NCI-H774 (cell line): ENCODE measurements around the gene C5orf24.
"Not testable (repeated sequence)": the region's sequence is repeated elsewhere in the genome, so short reads cannot be mapped to it uniquely, and the experiment has no call there.

Source experiments
- DNase-seq: peaks from one replicate; lab custom pipeline; 2025; lab: John Stamatoyannopoulos, UW

Gene C5orf24

DNA sequence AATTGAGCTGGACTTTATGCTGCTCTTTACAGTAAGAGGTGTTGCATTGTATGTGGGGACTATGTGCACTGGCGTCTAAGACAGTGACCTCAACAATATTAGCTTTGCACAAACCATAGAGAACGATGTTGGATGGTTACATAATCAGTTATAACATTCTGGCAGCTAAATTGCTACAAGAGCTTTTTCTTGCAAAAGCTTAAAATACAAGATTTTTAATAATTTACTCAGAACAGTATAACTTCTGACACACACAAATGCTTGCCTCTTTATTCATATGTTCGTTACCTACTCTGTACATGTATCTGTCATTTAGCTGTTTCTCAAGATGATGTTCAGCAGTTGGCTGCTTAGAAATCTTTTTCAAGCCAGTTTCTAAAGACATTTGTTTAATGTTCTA, 11.6 kb downstream of the C5orf24 start:
- DNase-seq: no peak

DNA sequence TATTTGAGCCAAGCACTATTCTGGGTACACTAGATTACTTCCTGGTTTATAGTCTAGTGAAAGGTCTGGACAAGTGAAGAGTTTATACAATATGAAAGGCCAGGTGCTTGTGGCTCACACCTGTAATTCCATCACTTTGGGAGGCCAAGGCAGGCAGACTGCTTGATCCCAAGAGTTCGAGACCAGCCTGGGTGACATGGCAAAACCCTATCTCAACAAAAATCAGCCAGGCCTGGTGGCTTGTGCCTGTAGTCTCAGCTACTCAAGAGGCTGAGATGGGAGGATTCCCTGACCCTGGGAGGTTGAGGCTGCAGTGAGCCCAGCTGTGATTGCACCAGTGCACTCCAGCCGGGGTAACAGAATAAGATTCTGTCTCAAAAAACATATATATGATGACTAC, 18.9 kb downstream of the C5orf24 start:
- DNase-seq: no peak

DNA sequence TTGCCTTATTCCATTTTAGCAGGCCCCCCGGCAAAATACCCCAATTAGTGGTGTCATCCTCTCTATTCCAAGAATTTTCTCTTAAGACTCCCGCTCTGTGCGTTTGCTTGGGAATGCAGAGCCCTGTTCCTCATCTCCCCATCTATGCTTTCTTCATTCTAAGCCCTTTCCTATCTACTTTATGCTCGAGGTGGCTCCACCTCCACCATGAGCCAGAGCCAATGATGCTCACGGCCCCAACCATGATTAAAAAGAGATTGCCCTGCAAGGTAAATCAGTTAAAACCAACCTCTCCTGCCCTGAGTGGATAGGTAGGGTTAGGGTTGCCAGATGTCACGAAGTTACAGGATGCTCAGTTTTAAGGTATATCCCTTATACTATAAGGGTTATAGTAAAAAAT, 27.7 kb downstream of the C5orf24 start:
- DNase-seq: no peak

DNA sequence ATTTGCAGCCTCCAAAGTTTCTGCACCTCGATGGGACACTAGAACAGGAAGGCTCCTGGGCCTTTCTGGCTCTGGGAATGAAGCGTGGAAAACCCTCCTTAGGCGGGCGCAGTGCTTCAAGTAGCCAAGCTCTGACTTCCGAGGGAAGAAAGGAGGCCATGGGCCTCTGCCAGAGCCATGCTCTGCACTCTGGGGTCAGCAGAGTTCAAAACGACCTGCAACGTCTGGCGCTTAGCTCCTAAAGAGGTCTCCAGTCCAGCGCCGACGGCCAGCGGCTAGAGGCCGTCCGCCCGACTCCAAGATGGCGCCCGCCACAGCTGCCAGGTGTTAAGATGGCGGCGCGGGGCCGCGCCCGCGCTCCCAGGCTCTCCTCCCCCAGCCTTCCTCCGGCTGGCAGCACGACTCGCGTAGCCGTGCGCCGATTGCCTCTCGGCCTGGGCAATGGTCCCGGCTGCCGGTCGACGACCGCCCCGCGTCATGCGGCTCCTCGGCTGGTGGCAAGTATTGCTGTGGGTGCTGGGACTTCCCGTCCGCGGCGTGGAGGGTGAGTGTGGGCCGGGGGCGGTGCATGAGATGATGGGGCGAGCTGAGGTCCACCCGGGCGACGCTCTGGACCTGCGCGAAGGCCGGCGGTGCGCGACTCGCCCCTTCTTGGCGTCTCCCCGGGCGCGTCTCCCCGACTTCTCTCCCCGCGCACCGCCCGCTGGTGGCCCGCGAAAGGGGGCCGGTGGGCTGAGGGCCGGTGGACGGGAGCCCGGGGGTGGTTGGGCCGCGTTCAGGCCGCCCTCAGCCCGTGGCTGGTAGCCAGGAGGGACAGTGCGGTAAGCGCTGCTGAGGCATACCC, 28.4 kb downstream of the C5orf24 start, which contains the start of gene TXNDC15:
Gene TXNDC15, plus strand, starts transcription at position 385 of the 844 bp plus-strand sequence. Its CDS starts 57 bp downstream, at position 442.
- DNase-seq: peak; percentile 81

DNA sequence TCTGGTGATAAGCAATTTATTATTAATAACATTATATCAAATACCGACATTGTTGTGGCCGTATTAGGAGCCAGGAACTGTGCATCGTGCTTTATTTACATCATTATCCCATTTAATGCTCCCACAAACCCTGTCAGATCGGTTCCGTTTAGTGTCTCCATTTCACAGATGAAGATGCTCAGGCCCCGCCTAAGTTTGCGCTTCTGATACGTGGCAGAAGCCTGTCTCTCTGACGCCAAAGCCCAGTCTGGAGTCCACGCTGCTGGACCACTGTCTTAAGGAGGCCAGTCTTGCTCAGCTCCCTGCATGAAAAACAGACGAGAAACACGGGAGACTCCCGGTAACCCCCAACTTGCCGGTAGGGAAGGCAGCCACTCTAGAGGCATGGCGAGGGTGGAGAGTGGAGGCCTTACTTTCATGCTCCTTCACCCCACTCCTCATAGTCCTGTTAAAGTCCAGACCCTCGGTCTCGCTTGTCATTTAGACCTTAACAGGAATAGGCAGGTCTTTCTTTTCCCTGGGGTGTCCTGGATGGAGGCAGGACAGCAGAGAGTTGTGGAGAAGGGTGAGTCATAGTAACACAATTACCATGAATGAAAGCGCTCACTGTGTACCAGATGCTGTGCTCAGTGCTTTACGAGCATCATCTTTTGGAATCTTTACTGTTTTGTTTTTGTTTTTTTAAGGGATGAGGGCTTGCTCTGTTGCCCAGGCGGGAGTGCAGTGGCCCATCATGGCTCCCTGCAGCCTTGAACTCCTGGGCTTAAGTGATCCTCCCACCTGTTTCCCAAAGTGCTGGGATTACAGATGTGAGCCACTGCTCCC, 29.3 kb downstream of the C5orf24 start:
- DNase-seq: no peak

DNA sequence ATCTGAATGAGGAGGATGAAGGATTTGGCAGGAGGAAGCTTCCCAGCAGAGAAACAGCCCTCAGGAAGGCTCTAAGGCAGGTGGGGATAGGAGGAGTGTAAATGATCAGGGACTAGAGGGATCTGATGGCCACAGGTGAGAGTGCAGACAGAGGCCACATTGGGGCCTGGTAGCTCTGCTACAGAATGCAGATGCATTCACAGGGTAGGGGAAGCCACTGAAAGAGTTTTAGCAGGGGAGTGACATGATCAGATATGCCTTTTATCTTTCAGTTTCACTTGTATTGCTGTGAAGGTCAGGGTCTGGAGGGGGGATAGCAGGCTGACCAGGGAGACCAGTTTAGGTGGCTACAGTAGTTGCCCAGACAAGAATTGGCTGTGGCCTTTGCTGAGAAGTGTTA, 31.4 kb downstream of the C5orf24 start:
- no peak for DNase-seq

DNA sequence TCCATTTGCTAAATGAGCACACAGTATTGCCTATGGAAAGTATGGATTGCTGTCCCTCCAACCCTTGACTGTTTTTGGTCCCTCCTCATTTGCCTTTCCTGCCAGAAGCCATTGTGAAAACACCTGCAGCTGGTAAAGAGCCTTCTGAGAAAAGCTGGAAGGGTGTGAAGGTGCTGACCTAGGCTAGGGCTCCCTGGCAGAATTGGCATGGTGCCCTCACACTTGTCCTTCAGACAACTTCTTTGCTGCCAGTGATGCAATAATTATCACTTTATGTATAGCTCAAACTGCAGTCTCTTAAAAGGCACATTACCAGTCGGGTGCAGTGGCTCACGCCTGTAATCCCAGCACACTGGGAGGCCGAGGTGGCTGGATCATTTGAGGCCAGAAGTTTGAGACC, 32.6 kb downstream of the C5orf24 start:
- DNase-seq: no peak

DNA sequence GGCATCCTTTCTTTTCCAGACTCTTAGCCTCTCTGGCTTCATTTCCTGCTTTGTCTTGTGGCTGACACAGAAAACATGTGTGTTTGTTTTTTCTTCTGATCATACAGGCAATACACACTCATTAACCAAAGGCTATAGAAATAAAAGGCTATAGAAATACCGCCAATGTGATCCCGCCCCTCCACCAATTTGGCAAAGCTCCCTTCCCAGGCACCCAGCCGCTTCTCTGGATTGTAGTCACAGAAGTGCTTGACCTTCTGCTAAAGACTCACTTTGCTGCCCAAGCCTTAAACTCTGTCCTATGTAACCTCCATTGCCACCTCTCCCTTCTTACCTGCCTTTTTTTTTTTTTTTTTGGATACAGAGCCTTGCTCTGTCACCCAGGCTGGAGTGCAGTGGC, 33.7 kb downstream of the C5orf24 start:
- DNase-seq: no peak

DNA sequence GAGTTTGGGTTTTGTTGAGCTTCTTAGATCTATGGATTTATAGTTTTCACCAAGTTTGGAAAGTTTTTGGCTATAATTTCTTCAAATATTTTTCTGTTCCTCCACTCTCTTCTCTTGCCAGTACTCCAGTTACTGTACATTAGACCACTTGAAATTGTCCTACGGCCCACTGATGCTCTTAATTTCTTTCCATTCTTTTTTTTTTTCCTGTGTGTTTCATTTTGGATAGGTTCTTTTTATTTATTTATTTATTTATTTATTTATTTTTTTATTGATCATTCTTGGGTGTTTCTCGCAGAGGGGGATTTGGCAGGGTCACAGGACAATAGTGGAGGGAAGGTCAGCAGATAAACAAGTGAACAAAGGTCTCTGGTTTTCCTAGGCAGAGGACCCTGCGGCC, 35.2 kb downstream of the C5orf24 start:
- not testable (repeated sequence) for DNase-seq

DNA sequence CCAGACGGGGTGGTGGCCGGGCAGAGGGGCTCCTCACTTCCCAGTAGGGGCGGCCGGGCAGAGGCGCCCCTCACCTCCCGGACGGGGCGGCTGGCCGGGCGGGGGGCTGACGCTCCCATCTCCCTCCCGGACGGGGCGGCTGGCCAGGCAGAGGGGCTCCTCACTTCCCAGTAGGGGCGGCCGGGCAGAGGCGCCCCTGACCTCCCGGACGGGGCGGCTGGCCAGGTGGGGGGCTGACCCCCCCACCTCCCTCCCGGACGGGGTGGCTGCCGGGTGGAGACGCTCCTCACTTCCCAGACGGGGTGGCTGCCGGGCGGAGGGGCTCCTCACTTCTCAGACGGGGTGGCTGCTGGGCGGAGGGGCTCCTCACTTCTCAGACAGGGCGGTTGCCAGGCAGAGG, 35.9 kb downstream of the C5orf24 start:
- DNase-seq: not testable (repeated sequence)

DNA sequence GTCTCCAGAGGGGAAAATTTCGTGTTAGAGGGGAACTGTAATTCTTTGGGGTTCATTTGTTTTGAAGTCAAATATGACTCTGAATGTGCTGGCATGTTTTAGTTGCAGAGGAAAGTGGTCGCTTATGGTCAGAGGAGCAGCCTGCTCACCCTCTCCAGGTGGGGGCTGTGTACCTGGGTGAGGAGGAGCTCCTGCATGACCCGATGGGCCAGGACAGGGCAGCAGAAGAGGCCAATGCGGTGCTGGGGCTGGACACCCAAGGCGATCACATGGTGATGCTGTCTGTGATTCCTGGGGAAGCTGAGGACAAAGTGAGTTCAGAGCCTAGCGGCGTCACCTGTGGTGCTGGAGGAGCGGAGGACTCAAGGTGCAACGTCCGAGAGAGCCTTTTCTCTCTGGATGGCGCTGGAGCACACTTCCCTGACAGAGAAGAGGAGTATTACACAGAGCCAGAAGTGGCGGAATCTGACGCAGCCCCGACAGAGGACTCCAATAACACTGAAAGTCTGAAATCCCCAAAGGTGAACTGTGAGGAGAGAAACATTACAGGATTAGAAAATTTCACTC, 41.9 kb downstream of the C5orf24 start:
- DNase-seq: no peak

DNA sequence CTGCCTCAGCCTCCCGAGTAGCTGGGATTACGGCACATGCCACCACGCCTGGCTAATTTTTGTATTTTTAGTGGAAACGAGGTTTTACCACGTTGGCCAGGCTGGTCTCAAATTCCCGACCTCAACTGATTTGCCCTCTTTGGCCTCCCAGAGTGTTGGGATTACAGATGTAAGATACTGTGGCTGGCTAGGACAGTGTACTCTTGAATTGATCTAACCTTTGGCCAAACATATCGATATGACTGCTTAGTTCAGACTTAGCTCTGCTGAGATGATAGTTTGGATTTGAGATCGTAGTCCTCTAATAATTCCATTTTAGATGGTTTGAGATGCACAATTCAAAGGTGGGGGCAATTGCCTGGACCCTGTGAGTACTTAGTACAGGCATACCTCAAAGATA, 43.6 kb downstream of the C5orf24 start:
- DNase-seq: no peak

DNA sequence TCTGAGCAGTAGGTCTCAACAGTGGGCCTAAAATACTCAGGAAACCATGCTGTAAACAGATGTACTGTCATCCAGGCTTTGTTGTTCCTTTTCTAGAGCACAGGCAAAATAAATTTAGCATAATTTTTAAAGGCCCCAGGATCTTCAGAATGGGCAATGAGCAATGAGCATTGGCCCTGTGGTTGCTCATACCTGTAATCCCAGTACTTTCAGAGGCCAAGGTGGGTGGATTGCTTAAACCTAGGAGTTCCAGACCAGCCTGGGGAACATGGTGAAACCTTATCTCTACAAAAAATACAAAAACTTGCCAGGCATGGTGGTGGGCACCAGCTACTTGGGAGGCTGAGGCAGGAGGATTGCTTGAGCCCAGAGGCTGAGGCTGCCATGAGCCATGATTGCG, 45.7 kb downstream of the C5orf24 start:
- no peak for DNase-seq

DNA sequence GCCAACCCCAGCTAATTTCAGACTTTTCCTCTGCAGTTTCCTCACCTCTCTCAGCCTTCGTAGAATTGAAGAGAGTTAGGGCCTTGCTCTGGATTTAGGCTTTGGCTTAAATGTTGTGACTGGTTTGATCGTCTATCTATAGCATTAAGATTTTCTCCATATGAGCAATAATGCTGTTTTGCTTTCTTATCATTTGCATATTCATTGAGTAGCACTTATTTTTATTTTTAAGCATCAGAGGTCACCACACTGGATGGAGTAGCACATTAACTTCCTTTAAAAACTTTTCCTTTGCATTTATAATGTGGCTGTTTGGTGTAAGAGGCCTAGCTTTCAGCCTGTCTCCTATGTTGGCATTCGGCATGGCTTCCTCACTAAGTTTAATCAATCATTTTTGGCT, 46.5 kb downstream of the C5orf24 start:
- no peak for DNase-seq

DNA sequence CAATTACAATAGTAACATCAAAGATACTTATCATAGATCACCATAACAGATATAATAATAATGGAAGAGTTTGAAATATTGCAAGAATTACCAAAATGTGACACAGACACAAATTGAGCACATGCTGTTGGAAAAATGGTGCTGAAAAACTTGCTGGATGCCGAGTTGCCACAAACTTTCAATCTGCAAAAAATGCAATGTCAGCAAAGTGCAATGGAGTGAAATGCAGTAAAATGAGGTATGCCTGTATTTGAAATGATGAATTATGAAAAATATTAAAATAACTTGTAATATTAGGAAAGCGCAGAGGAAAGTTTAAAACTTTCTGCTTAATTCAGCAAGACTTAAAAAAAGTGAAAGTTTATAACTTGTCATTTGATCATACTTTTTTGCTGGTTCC, 47.2 kb downstream of the C5orf24 start:
- no peak for DNase-seq

DNA sequence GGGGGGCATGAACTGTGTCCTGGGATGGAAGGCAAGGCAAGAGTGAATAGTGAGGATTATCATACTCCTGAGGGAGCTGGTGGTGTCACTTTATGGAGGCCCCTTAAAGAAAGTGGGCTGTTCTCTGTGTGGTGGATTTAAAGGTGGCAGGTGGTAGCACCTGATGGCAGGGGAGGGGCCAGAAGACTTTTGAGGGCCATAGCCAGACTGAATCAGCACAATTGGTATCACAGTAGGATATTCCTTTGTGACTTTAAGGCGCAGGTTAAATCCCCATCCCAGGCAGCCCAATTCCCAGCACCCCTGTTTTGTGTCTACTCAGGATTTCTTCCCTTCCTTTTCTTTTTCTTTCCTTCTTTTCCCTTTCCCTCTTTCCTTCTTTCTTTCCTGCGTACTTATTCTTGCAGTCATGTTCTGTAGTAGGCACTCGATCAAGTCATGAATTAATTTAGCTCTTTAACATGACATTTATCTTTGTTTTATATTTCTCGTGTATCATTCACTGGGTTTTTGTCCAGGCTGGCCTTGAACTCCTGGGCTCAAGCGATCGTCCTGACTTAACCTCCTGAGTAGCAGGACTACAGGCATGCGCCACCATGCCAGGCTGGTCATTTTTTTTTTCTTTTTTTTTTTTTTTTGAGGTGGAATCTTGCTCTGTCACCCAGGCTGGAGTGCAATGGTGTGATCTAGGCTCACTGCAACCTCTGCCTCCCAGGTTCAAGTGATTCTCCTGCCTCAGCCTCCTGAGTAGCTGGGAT, 48.2 kb downstream of the C5orf24 start:
- DNase-seq: no peak

DNA sequence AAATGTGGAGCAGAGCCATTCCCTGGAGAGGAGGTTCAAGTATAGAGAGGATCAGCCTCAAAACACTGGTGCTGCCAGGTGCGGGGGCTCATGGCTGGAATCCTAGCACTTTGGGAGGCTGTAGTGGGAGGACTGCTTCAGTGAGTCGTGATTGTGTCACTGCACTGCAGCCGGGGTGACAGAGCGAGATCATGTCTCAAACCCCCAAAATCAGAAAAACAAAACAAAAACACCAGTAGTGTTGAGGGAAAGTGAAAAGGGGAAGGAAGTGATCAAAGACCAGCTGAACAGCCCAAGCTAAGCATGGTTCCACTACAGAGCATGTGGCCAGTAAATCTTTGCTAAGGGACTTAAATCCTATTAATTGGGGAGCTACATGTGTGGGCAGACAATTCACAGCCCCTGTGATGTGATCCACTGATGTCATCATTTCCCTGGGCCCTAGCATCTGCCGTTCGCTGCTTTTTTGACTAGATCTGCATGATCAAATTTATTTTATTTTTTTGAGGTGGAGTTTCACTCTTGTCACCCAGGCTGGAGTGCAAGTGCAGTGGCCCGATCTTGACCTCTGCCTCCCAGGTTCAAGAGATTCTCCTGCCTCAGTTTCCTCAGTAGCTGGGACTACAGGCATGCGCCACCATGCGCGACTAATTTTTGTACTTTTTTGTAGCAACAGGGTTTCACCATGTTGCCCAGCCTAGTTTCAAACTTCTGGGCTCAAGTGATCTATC, 56.5 kb downstream of the C5orf24 start:
- no peak for DNase-seq

DNA sequence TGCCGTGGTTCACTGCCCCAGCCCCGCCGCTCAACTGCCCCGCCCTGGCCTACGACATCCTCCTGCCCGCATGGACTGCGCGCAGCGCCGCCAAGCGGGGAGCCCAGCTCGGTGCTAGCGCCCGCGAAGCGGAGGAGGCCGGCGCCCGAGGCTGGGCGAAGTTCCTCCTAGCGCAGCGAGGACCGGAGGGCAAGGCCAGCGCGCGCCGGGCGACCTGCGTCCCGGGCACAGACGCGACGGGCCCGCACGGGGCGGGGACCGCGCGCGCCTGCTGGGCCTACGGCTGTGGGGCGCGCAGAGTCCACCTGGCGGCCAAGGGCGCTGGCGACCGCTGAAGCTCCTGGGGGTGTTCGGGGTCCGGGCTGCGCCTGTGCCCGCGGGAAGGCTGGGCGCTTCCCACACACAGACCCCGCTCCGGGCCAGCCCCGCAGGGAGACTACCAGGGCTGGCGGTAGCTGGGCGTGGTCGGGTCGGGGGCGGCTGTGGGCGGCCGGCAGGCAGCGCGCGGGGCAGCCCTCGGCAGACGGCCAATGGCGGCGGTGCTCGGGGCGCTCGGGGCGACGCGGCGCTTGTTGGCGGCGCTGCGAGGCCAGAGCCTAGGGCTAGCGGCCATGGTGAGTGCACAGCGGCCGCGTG, 59.0 kb downstream of the C5orf24 start, which contains the start of gene PCBD2:
Gene PCBD2, plus strand, starts transcription at position 522 of the 636 bp plus-strand sequence. Its CDS starts 9 bp downstream, at position 531.
- DNase-seq: peak; percentile 91

DNA sequence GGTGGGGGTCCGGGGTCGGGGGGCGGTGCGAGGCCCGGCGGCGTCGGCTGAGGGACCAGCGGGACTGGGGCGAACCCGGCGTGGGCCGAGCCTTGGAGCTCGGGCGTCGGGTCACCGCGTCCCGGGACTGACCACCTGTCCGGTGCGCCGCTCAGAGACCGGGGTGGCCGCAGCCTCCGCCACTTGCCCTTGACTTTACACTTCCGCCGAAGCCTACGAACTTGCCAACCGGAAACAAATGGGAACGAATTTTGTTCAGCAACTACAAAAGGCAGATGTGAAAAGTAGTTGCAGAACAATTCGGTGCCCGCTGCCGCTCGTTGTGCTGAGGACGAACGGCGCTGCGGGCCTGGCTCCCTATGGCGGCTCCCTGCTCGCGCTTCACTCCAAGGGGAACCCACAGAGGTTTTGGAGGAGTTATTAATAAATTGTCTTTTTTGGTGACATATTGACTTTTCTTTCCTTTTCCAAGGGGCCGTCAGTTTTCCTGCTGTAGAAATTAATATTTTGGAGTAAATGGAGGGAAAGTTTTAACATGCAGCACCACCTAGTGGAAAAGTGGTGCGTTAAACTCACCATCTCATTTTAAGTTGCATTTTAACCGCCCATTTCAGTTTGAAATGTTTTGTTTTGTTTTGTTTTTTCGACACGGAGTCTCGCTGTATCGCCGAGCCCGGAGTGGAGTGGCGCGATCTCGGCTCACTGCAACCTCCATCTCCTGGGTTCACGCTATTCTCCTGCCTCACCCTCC, 59.7 kb downstream of the C5orf24 start:
- DNase-seq: peak; percentile 62

DNA sequence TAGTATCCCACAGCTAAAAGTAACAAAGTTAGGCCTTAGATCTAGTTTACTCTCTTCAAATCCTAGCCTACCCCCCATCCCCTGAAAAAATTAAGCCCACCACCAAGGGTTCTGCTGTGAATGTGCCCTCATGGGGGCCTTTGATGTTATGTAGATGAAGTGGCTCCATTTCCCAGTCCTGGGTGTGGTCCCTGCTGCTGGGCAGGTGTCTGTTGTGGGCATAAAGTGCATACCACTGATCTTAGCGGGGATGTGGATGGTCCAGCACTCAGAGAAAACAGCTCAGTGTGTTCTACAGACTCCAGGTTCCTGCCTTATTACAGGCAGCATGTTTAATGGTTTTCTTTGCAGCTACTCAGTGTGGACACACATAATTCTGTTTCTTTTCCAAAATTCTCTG, 61.0 kb downstream of the C5orf24 start:
- no peak for DNase-seq
